ENCODE results near the gene FUT7.

The FUT7 gene

GRCh38 chr9:136997830-136998234 is 34.1 kb downstream of the FUT7 start:
- peak; percentile 56 for DNase-seq

GRCh38 chr9:136997371-136997770 is 34.5 kb downstream of the FUT7 start:
- no peak for DNase-seq

- peak; percentile 74 for DNase-seq
Observed at GRCh38 chr9:136996361-136997292, 35.3 kb downstream of the FUT7 start, which contains the start of gene CLIC3. CLIC3 (minus strand) TSS chr9:136996568; CDS start chr9:136996543, 25 bp downstream.

GRCh38 chr9:136995772-136996311 is 36.0 kb downstream of the FUT7 start:
- no peak for DNase-seq

GRCh38 chr9:136995362-136995761 is 36.5 kb downstream of the FUT7 start:
- DNase-seq: no peak

- DNase-seq: no peak
Observed at GRCh38 chr9:136994888-136995230, 37.0 kb downstream of the FUT7 start.

- DNase-seq: no peak
Observed at GRCh38 chr9:136994180-136994887, 37.6 kb downstream of the FUT7 start.

GRCh38 chr9:136992819-136993369 is 39.0 kb downstream of the FUT7 start:
- DNase-seq: peak; percentile 65

- peak; percentile 94 for DNase-seq
Observed at GRCh38 chr9:136991993-136992818, 39.7 kb downstream of the FUT7 start, which contains the start of gene PAXX. PAXX (plus strand) TSS chr9:136992422; CDS start chr9:136992444, 22 bp downstream.

GRCh38 chr9:136990242-136990911 is 41.5 kb downstream of the FUT7 start:
- no peak for DNase-seq

GRCh38 chr9:136988872-136989271 is 43.0 kb downstream of the FUT7 start:
- DNase-seq: no peak

GRCh38 chr9:136985853-136986252 is 46.0 kb downstream of the FUT7 start:
- no peak for DNase-seq

- no peak for DNase-seq
Observed at GRCh38 chr9:136985027-136985602, 46.8 kb downstream of the FUT7 start.

- DNase-seq: no peak
Observed at GRCh38 chr9:136984464-136985026, 47.3 kb downstream of the FUT7 start.

- no peak for DNase-seq
Observed at GRCh38 chr9:136983656-136984314, 48.1 kb downstream of the FUT7 start.

GRCh38 chr9:136983167-136983566 is 48.7 kb downstream of the FUT7 start:
- DNase-seq: no peak

GRCh38 chr9:136982232-136983051 is 49.4 kb downstream of the FUT7 start, which contains the start of gene LCNL1:
LCNL1 (plus strand) TSS chr9:136982993; CDS start chr9:136983587, 594 bp downstream.
- no peak for DNase-seq

- no peak for DNase-seq
Observed at GRCh38 chr9:136981588-136982231, 50.2 kb downstream of the FUT7 start.

Data from activated gamma-delta T cell treated with Interleukin-2 at 50 U/mL for 16 hours (primary cell).